GM19351 (cell line): ENCODE results near the gene PRRC2A.
A peak's percentile ranks its signal among the peaks of the same experiment; 100 is the strongest.

Experiments
- ATAC-seq: cut with Tn5 transposase; IDR thresholded peaks from one replicate; pipeline ENCODE4 v1.9.1; 2021; ENCODE audit warnings: mild to moderate bottlenecking, moderate library complexity; ENCODE audit not compliant: unreplicated experiment

PRRC2A gene

GRCh38 chr6:31620586-31621319 lies at the start of gene PRRC2A:
PRRC2A (plus strand) TSS chr6:31620715; CDS start chr6:31622790, 2,075 bp downstream.
- peak; percentile 19 for ATAC-seq

GRCh38 chr6:31572041-31572911 lies 48.2 kb upstream of the PRRC2A start, which contains the start of gene LTA:
LTA (plus strand) TSS chr6:31572289; CDS start chr6:31572743, 454 bp downstream.
- peak; percentile 39 for ATAC-seq

GRCh38 chr6:31573239-31574105 lies 47.0 kb upstream of the PRRC2A start:
- no peak for ATAC-seq

- no peak for ATAC-seq
These were observed 46.1 kb upstream of the PRRC2A start for GRCh38 chr6:31574106-31575061.

GRCh38 chr6:31575335-31575901 lies 45.1 kb upstream of the PRRC2A start, which contains the start of gene TNF:
TNF (plus strand) TSS chr6:31575565; CDS start chr6:31575742, 177 bp downstream.
- ATAC-seq: no peak

- ATAC-seq: no peak
These were observed 44.4 kb upstream of the PRRC2A start for GRCh38 chr6:31575952-31576685.

- ATAC-seq: no peak
These were observed 43.5 kb upstream of the PRRC2A start for GRCh38 chr6:31576897-31577578.

- ATAC-seq: no peak
These were observed 42.9 kb upstream of the PRRC2A start for GRCh38 chr6:31577579-31577966.

GRCh38 chr6:31578184-31579118 lies 42.1 kb upstream of the PRRC2A start:
- ATAC-seq: no peak

- no peak for ATAC-seq
These were observed 41.4 kb upstream of the PRRC2A start for GRCh38 chr6:31579119-31579505.

- no peak for ATAC-seq
These were observed 40.7 kb upstream of the PRRC2A start for GRCh38 chr6:31579546-31580437.

GRCh38 chr6:31580438-31580740 lies 40.1 kb upstream of the PRRC2A start:
- ATAC-seq: no peak

- ATAC-seq: peak; percentile 68
These were observed 39.6 kb upstream of the PRRC2A start for GRCh38 chr6:31580807-31581433.

- no peak for ATAC-seq
These were observed 38.9 kb upstream of the PRRC2A start for GRCh38 chr6:31581434-31582229.

- no peak for ATAC-seq
These were observed 38.3 kb upstream of the PRRC2A start, which contains the start of gene LTB for GRCh38 chr6:31582230-31582643. LTB (minus strand) TSS chr6:31582424; CDS start chr6:31582417, 7 bp downstream.
